Urinary bladder (tissue), 4 donors: ENCODE measurements around the gene HMCES. TPM values are rescaled to one million over a fixed set of nuclear protein-coding genes. Genes with fewer than 3 reads are reported as not detected.
"Not testable (repeated sequence)": the region's sequence is repeated elsewhere in the genome, so short reads cannot be mapped to it uniquely, and the experiment has no call there.

Experiments
- DNase-seq: peaks from one replicate; pipeline ENCODE4 v3.0.0-alpha.2; 2015; ENCODE audit errors: extremely low spot score
- H3K27ac ChIP-seq: one replicate; pipeline ENCODE4 v1.5.1; 2013; ENCODE audit warnings: low read depth, mild to moderate bottlenecking, moderate library complexity
- H3K36me3 ChIP-seq: one replicate; pipeline ENCODE4 v1.6.1; 2013; ENCODE audit warnings: mild to moderate bottlenecking, moderate library complexity; ENCODE audit not compliant: insufficient read depth
- H3K4me1 ChIP-seq: one replicate; pipeline ENCODE4 v1.6.1; 2013; ENCODE audit warnings: mild to moderate bottlenecking, moderate library complexity; ENCODE audit not compliant: insufficient read depth
- H3K4me3 ChIP-seq: one replicate; pipeline ENCODE4 v1.5.1; 2013; ENCODE audit warnings: low read depth, low read length
- WGBS: extraction: QIAGEN DNeasy Blood & Tissue Kit; methylation state at CpG from one replicate; pipeline ENCODE4 v1.1.7; 2013; 5-methylcytosine and 5-hydroxymethylcytosine counted together
- polyA plus RNA-seq: library from polyadenylated mRNA; stranded (reverse); fragments of 200-250 nt; gene quantifications from one replicate; pipeline ENCODE4 v1.2.3, GENCODE V29; 2013
- total RNA-seq: library from RNA; depleted of rRNA; stranded (reverse); fragments of >200 nt; gene quantifications from one replicate; pipeline ENCODE4 v1.2.3, GENCODE V29; 2014
- donor health status: healthy with polysubstance abuse.
- donor health status: healthy.

The HMCES gene
- total and polyA plus RNA-seq, 2 donors: 15.9 to 33.9 TPM

GRCh38 chr3:129246636-129247035, 32.0 kb upstream of the HMCES start:
- Histone ChIP-seq H3K36me3 (no peaks in the 10 kb centered on the region), H3K4me1 (peaks cover 2% of the 10 kb centered on the region), H3K4me3 (no peak overlapping the region), H3K27ac (no peak overlapping the region)
- DNase-seq: no peak

GRCh38 chr3:129248286-129248979, 30.2 kb upstream of the HMCES start:
- Histone ChIP-seq H3K27ac (no peak overlapping the region), H3K4me3 (peak overlapping the region; percentile 96), H3K4me1 (peaks cover 2% of the 10 kb centered on the region), H3K36me3 (no peaks in the 10 kb centered on the region)
- 53% methylated on average over 21 of the region's 21 CpGs for WGBS
- no peak for DNase-seq

GRCh38 chr3:129249284-129250065, 29.2 kb upstream of the HMCES start, which contains the start of gene COPG1:
Gene COPG1 (plus strand): TSS chr3:129249606. CDS start chr3:129249710, 104 bp downstream.
- Histone ChIP-seq H3K36me3 (no peaks in the 10 kb centered on the region), H3K27ac (peak within 1 kb of the TSS; percentile 83), H3K4me3 (peak within 1 kb of the TSS; percentile 96), H3K4me1 (peaks cover 2% of the 10 kb centered on the region)
- DNase-seq: peak; percentile 65
- under 1% methylated on average over 48 of the region's 48 CpGs for WGBS

- peaks cover 4% of the 10 kb centered on the region for H3K36me3 ChIP-seq
- no peak overlapping the region for H3K27ac ChIP-seq
- no peak for DNase-seq
- WGBS: 95% methylated on average over 4 of the region's 4 CpGs
- peaks cover 2% of the 10 kb centered on the region for H3K4me1 ChIP-seq
- H3K4me3 ChIP-seq: no peak overlapping the region
Observed at GRCh38 chr3:129252748-129253147, 25.9 kb upstream of the HMCES start.

GRCh38 chr3:129254536-129255230, 24.0 kb upstream of the HMCES start:
- 86% methylated on average over 12 of the region's 12 CpGs for WGBS
- H3K36me3 ChIP-seq: peaks cover 9% of the 10 kb centered on the region
- H3K4me3 ChIP-seq: no peak overlapping the region
- DNase-seq: no peak
- H3K27ac ChIP-seq: no peak overlapping the region
- H3K4me1 ChIP-seq: peaks cover 2% of the 10 kb centered on the region

GRCh38 chr3:129256270-129256669, 22.4 kb upstream of the HMCES start:
- H3K4me1 ChIP-seq: no peaks in the 10 kb centered on the region
- no peak overlapping the region for H3K27ac ChIP-seq
- no peak overlapping the region for H3K4me3 ChIP-seq
- peaks cover 9% of the 10 kb centered on the region for H3K36me3 ChIP-seq
- 70% methylated on average over 6 of the region's 6 CpGs for WGBS
- no peak for DNase-seq

- no peaks in the 10 kb centered on the region for H3K4me1 ChIP-seq
- no peak for DNase-seq
- no peak overlapping the region for H3K4me3 ChIP-seq
- 91% methylated on average over 11 of the region's 11 CpGs for WGBS
- H3K36me3 ChIP-seq: peaks cover 9% of the 10 kb centered on the region
- no peak overlapping the region for H3K27ac ChIP-seq
Observed at GRCh38 chr3:129257609-129258008, 21.1 kb upstream of the HMCES start.

GRCh38 chr3:129259612-129260477, 18.8 kb upstream of the HMCES start:
- no peak for DNase-seq
- Histone ChIP-seq H3K27ac (no peak overlapping the region), H3K4me3 (no peak overlapping the region), H3K36me3 (peaks cover 8% of the 10 kb centered on the region), H3K4me1 (no peaks in the 10 kb centered on the region)
- 91% methylated on average over 7 of the region's 7 CpGs for WGBS

- Histone ChIP-seq H3K4me3 (no peak overlapping the region), H3K4me1 (no peaks in the 10 kb centered on the region), H3K27ac (no peak overlapping the region), H3K36me3 (peaks cover 7% of the 10 kb centered on the region)
- DNase-seq: no peak
- 96% methylated on average over 11 of the region's 11 CpGs for WGBS
Observed at GRCh38 chr3:129260606-129261005, 18.1 kb upstream of the HMCES start.

GRCh38 chr3:129261894-129262293, 16.8 kb upstream of the HMCES start:
- peaks cover 7% of the 10 kb centered on the region for H3K36me3 ChIP-seq
- no peak for DNase-seq
- no peak overlapping the region for H3K4me3 ChIP-seq
- no peak overlapping the region for H3K27ac ChIP-seq
- no peaks in the 10 kb centered on the region for H3K4me1 ChIP-seq
- 90% methylated on average over 3 of the region's 3 CpGs for WGBS

GRCh38 chr3:129263161-129263910, 15.3 kb upstream of the HMCES start:
- Histone ChIP-seq H3K36me3 (peaks cover 3% of the 10 kb centered on the region), H3K4me1 (no peaks in the 10 kb centered on the region), H3K27ac (no peak overlapping the region), H3K4me3 (no peak overlapping the region)
- no peak for DNase-seq
- 81% methylated on average over 6 of the region's 6 CpGs for WGBS

- not testable (repeated sequence) for H3K27ac ChIP-seq, H3K36me3 ChIP-seq, DNase-seq, H3K4me3 ChIP-seq, H3K4me1 ChIP-seq
- 91% methylated on average over 6 of the region's 6 CpGs for WGBS
Observed at GRCh38 chr3:129264994-129265393, 13.7 kb upstream of the HMCES start.
